SU-DHL-6 (cell line): Measurements from ENCODE around the gene SHC2.

ENCODE experiments used
- CTCF ChIP-seq: fragments of 200-600 bp; sonication (generic); IDR thresholded peaks from one replicate; pipeline ENCODE4 v1.5.1; 2017; ENCODE audit warnings: antibody characterized with exemption, mild to moderate bottlenecking, low read length, moderate library complexity; ENCODE audit not compliant: insufficient read depth, poor library complexity, severe bottlenecking
- EZH2phosphoT487 ChIP-seq: fragments of 200-600 bp; sonication (generic), shearing (Covaris generic); conservative IDR thresholded peaks from 2 replicates; pipeline ENCODE4 v1.6.1; 2018; ENCODE audit warnings: mild to moderate bottlenecking, antibody characterized with exemption, low read length, moderate library complexity, mixed read lengths

DNA sequence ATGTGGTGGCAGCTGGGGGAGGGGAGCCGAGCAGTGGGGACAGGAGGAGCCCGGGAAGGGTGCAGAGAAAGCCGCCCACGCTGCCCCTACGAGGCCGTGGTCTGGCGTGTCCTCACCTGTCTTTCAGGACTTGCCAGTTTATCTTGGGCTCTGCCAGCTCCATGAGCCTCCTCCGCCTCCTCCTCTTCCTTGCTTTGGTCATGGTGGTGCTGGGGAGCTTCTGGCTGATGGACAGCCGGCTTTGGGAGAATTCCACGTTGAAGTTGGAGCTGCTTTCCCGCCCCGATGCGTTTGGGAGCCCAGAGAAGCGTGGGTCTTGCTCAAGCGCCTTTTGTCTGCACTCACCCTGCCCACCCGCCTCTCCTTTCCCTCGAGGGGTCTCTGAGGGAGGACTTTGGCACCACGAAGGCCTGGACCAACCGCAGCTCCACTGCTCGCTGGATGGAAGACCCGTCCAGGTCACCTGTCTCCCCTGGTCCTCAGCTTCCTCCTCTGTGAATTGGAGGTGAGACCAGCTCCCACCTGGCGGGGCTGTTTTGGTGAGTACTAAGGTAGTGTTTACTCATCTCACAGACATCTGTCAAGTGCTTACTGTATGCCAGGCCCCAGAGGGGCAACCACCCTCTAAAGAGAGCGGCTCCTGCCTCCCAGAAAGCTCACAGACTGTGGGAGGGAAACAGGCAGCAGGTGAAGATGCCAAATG, 86.5 kb downstream of the SHC2 start:
- TF ChIP-seq CTCF (no peak), EZH2phosphoT487 (no peak)
